ENCODE measurements around the gene SLC25A14.

SLC25A14 gene

DNA sequence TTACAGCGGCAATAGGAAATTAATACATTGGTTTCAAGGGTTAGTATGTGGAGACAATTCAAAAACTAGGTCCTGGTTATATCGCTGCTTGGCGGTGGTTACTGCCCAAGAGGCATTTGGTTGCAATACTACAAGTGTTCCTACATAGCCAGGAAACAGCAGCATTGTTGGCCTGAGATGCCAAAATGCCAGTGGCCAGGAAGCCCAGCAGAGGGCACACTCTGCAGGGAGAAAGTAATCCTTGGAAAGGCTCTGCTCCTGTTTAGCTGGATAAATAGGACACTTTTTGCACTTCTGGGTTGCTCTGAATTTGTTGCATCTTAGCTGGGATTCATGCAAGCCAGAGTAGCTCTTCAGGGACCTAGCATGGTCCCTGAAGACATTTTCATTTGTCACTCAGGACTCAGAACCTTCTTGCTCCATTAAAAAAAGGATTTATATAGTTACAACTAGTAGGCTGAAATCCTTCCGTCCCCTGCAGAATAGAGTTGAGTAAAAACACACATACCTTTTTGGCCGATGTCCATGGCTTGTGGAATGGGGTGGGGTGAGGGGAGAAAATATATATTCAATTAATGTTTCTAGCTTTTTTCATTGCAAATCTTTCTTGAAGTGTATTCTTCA lies 53.8 kb downstream of the SLC25A14 start:
- peak; percentile 62 for DNase-seq
- H2AFZ ChIP-seq (ENCODE audit: low read depth, low read length), result no peak overlapping the region
- H3K4ac ChIP-seq (ENCODE audit: low read depth in 1 of 2, low read length in 2 of 2), result no peak overlapping the region
- no peak overlapping the region for H2BK15ac ChIP-seq (ENCODE audit: low read depth, poor library complexity, severe bottlenecking)
- H4K8ac ChIP-seq (ENCODE audit: low read length), result no peak overlapping the region
- H4K91ac ChIP-seq (ENCODE audit: low read length), result no peak overlapping the region
- no peak overlapping the region for H3K4me2 ChIP-seq (ENCODE audit: low read length, poor library complexity, severe bottlenecking)
- no peak overlapping the region for H3K14ac ChIP-seq (ENCODE audit: low read length in 2 of 2)
- no peak overlapping the region for H2BK12ac ChIP-seq (ENCODE audit: low read length in 2 of 2)
- H3K4me1 ChIP-seq (ENCODE audit: control insufficient read depth, insufficient read depth, low read depth, low read length), result no peaks in the 10 kb centered on the region
- H3K27ac ChIP-seq (ENCODE audit: low read length, poor library complexity, severe bottlenecking), result no peak overlapping the region
- H3K18ac ChIP-seq (ENCODE audit: low read depth in 1 of 2, low read length in 2 of 2), result no peak overlapping the region
- no peaks in the 10 kb centered on the region for H3K79me1 ChIP-seq (replicated peaks; ENCODE audit: low read length, poor library complexity, severe bottlenecking)
- H2BK5ac ChIP-seq (ENCODE audit: low read depth, low read length, poor library complexity, severe bottlenecking), result no peak overlapping the region
- no peak overlapping the region for H2AK5ac ChIP-seq (ENCODE audit: low read length, severe bottlenecking)
- no peak overlapping the region for H2BK120ac ChIP-seq (ENCODE audit: low read depth, low read length)
- H3K27me3 ChIP-seq (ENCODE audit: control insufficient read depth in 1 of 2, insufficient read depth in 1 of 2, low read length in 2 of 2), result peaks cover 5 to 19% of the 10 kb centered on the region in 2 experiments
- H3K23ac ChIP-seq (ENCODE audit: low read length in 2 of 2), result no peak overlapping the region
- H3K4me3 ChIP-seq (ENCODE audit: insufficient read depth in 1 of 2, low read depth in 1 of 2, low read length in 2 of 2), result no peak overlapping the region
- H3K36me3 ChIP-seq (ENCODE audit: control insufficient read depth in 1 of 2, insufficient read depth in 2 of 2, low read depth in 1 of 2, low read length in 2 of 2), result no peaks in the 10 kb centered on the region
- H3K9ac ChIP-seq (ENCODE audit: low read length), result peak overlapping the region; percentile 41
- 0% methylated on average over 3 of the region's 5 CpGs for WGBS
- no peaks in the 10 kb centered on the region for H3K9me3 ChIP-seq (ENCODE audit: control insufficient read depth, low read length)

- Histone ChIP-seq H3K4me1 (ENCODE audit: control insufficient read depth, insufficient read depth, low read depth, low read length) (no peaks in the 10 kb centered on the region), H3K23ac (ENCODE audit: low read length in 2 of 2) (no peak overlapping the region), H4K91ac (ENCODE audit: low read length) (no peak overlapping the region), H3K4me2 (ENCODE audit: low read length, poor library complexity, severe bottlenecking) (no peak overlapping the region), H2BK5ac (ENCODE audit: low read depth, low read length, poor library complexity, severe bottlenecking) (no peak overlapping the region), H3K9me3 (ENCODE audit: control insufficient read depth, low read length) (no peaks in the 10 kb centered on the region), H3K9ac (ENCODE audit: low read length) (no peak overlapping the region), H2AFZ (ENCODE audit: low read depth, low read length) (no peak overlapping the region), H3K27me3 (ENCODE audit: control insufficient read depth in 1 of 2, insufficient read depth in 1 of 2, low read length in 2 of 2) (peaks cover 5 to 34% of the 10 kb centered on the region in 2 experiments), H4K8ac (ENCODE audit: low read length) (no peak overlapping the region), H2BK120ac (ENCODE audit: low read depth, low read length) (no peak overlapping the region), H2AK5ac (ENCODE audit: low read length, severe bottlenecking) (no peak overlapping the region), H3K18ac (ENCODE audit: low read depth in 1 of 2, low read length in 2 of 2) (no peak overlapping the region), H3K27ac (ENCODE audit: low read length, poor library complexity, severe bottlenecking) (no peak overlapping the region), H3K79me1 (replicated peaks; ENCODE audit: low read length, poor library complexity, severe bottlenecking) (no peaks in the 10 kb centered on the region), H2BK15ac (ENCODE audit: low read depth, poor library complexity, severe bottlenecking) (no peak overlapping the region), H3K4ac (ENCODE audit: low read depth in 1 of 2, low read length in 2 of 2) (no peak overlapping the region), H2BK12ac (ENCODE audit: low read length in 2 of 2) (no peak overlapping the region), H3K14ac (ENCODE audit: low read length in 2 of 2) (no peak overlapping the region), H3K4me3 (ENCODE audit: insufficient read depth in 1 of 2, low read depth in 1 of 2, low read length in 2 of 2) (no peak overlapping the region), H3K36me3 (ENCODE audit: control insufficient read depth in 1 of 2, insufficient read depth in 2 of 2, low read depth in 1 of 2, low read length in 2 of 2) (no peaks in the 10 kb centered on the region)
- no peak for DNase-seq
- WGBS, result 83% methylated on average over 5 of the region's 7 CpGs
Observed at GRCh38 chrX:130395341-130395740, 55.6 kb downstream of the SLC25A14 start.

DNA sequence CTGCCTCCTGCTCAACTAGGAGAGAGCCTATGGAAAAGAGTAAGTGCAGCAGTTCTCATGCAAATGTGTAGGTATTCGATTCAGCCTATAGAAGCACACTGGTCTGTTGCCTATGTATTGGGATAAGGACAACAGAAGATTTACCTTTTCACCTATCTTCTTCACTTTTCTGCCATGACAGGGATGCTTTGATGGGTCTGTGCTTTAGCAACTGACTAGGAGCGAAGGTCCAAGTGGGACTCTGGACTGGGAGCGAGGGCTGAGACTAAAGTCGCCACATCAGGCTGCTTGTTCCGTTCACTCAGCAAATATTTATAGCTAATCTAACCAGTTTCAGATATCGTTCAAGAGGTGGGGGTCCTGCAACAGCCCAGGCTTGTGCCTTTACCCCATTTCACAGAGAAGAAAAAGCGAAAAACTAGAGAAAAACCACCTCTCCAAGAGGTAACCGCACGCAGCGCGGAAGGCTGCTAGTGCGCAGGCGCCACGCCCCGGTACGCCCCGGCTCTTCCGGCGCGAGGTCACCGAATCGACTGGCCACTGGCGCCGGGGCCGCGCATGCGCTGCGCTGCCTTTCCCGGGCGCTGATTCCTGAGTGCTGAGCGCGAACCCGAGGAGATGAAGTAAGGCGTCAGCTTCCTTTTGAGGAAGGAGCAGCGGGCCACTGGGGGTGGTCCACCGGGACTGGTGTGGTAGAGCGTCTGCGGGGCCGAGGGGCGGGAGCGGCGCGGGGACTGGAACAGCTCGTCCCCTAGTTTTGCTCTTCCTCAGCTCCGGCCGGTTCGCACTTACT lies 61.9 kb downstream of the SLC25A14 start, which contains the start of gene RBMX2:
Gene RBMX2 (plus strand): TSS at position 573 of the 793 bp plus-strand sequence. CDS start 46 bp downstream, at position 619.
- no peak within 1 kb of the TSS for H3K23ac ChIP-seq (ENCODE audit: low read length in 2 of 2)

GRCh38 chrX:130402208-130402684 lies 62.5 kb downstream of the SLC25A14 start:
- Histone ChIP-seq H4K8ac (ENCODE audit: low read length) (peak overlapping the region; percentile 16), H3K9ac (ENCODE audit: low read length) (peak overlapping the region; percentile 84), H3K27ac (ENCODE audit: low read length, poor library complexity, severe bottlenecking) (no peak overlapping the region), H4K91ac (ENCODE audit: low read length) (no peak overlapping the region), H3K4ac (ENCODE audit: low read depth in 1 of 2, low read length in 2 of 2) (no peak overlapping the region), H2BK120ac (ENCODE audit: low read depth, low read length) (no peak overlapping the region), H3K36me3 (ENCODE audit: control insufficient read depth in 1 of 2, insufficient read depth in 2 of 2, low read depth in 1 of 2, low read length in 2 of 2) (peaks cover 9 to 22% of the 10 kb centered on the region in 2 experiments), H2AFZ (ENCODE audit: low read depth, low read length) (peak overlapping the region; percentile 77), H2AK5ac (ENCODE audit: low read length, severe bottlenecking) (no peak overlapping the region), H3K79me1 (replicated peaks; ENCODE audit: low read length, poor library complexity, severe bottlenecking) (peaks cover 2% of the 10 kb centered on the region), H3K9me3 (ENCODE audit: control insufficient read depth, low read length) (no peaks in the 10 kb centered on the region), H3K23ac (ENCODE audit: low read length in 2 of 2) (no peak overlapping the region), H3K27me3 (ENCODE audit: control insufficient read depth in 1 of 2, insufficient read depth in 1 of 2, low read length in 2 of 2) (peaks cover 0 to 18% of the 10 kb centered on the region in 2 experiments), H3K18ac (ENCODE audit: low read depth in 1 of 2, low read length in 2 of 2) (no peak overlapping the region), H3K4me3 (ENCODE audit: insufficient read depth in 1 of 2, low read depth in 1 of 2, low read length in 2 of 2) (peak overlapping the region; percentile 74 to 80), H2BK15ac (ENCODE audit: low read depth, poor library complexity, severe bottlenecking) (no peak overlapping the region), H3K14ac (ENCODE audit: low read length in 2 of 2) (no peak overlapping the region), H3K4me1 (ENCODE audit: control insufficient read depth, insufficient read depth, low read depth, low read length) (no peaks in the 10 kb centered on the region), H2BK12ac (ENCODE audit: low read length in 2 of 2) (no peak overlapping the region), H3K4me2 (ENCODE audit: low read length, poor library complexity, severe bottlenecking) (peak overlapping the region; percentile 72), H2BK5ac (ENCODE audit: low read depth, low read length, poor library complexity, severe bottlenecking) (no peak overlapping the region)
- 5% methylated on average over 11 of the region's 13 CpGs for WGBS
- DNase-seq, result no peak

More for the DNA sequence above, 61.9 kb downstream of the SLC25A14 start, which contains the start of gene RBMX2:
- 1% methylated on average over 29 of the region's 47 CpGs for WGBS
- Histone ChIP-seq H3K9me3 (ENCODE audit: control insufficient read depth, low read length) (no peaks in the 10 kb centered on the region), H3K9ac (ENCODE audit: low read length) (peak within 1 kb of the TSS; percentile 84), H2BK12ac (ENCODE audit: low read length in 2 of 2) (no peak within 1 kb of the TSS), H2BK15ac (ENCODE audit: low read depth, poor library complexity, severe bottlenecking) (no peak within 1 kb of the TSS), H3K14ac (ENCODE audit: low read length in 2 of 2) (peak within 1 kb of the TSS in 1 of 2 experiments; percentile 48), H4K91ac (ENCODE audit: low read length) (no peak within 1 kb of the TSS), H3K4me1 (ENCODE audit: control insufficient read depth, insufficient read depth, low read depth, low read length) (no peaks in the 10 kb centered on the region), H3K4me2 (ENCODE audit: low read length, poor library complexity, severe bottlenecking) (peak within 1 kb of the TSS; percentile 72), H3K27ac (ENCODE audit: low read length, poor library complexity, severe bottlenecking) (peak within 1 kb of the TSS; percentile 69), H2AFZ (ENCODE audit: low read depth, low read length) (peak within 1 kb of the TSS; percentile 77), H3K4ac (ENCODE audit: low read depth in 1 of 2, low read length in 2 of 2) (no peak within 1 kb of the TSS), H4K8ac (ENCODE audit: low read length) (peak within 1 kb of the TSS; percentile 54), H3K27me3 (ENCODE audit: control insufficient read depth in 1 of 2, insufficient read depth in 1 of 2, low read length in 2 of 2) (peaks cover 0 to 21% of the 10 kb centered on the region in 2 experiments), H2BK5ac (ENCODE audit: low read depth, low read length, poor library complexity, severe bottlenecking) (no peak within 1 kb of the TSS), H2BK120ac (ENCODE audit: low read depth, low read length) (no peak within 1 kb of the TSS), H3K36me3 (ENCODE audit: control insufficient read depth in 1 of 2, insufficient read depth in 2 of 2, low read depth in 1 of 2, low read length in 2 of 2) (peaks cover 9 to 16% of the 10 kb centered on the region in 2 experiments), H3K79me1 (replicated peaks; ENCODE audit: low read length, poor library complexity, severe bottlenecking) (peaks cover 2% of the 10 kb centered on the region), H2AK5ac (ENCODE audit: low read length, severe bottlenecking) (no peak within 1 kb of the TSS), H3K18ac (ENCODE audit: low read depth in 1 of 2, low read length in 2 of 2) (peak within 1 kb of the TSS in 1 of 2 experiments; percentile 62), H3K4me3 (ENCODE audit: insufficient read depth in 1 of 2, low read depth in 1 of 2, low read length in 2 of 2) (peak within 1 kb of the TSS; percentile 74 to 80)
- peak; percentile 75 for DNase-seq

All from mesenchymal stem cell (in vitro differentiated cells and primary cell).